Stimulated activated naive CD8-positive, alpha-beta T cell treated with anti-CD3 and anti-CD28 coated beads, Interleukin-15, Interleukin-2, amounts not matched to agents 100 ng/mL and 50 ng/mL, for 24 hours (primary cell): Measurements from ENCODE around the gene TTC28.

Experiments
- H3K27ac Mint-ChIP-seq: one replicate; pipeline ENCODE4 v1.8.0; 2021; ENCODE audit warnings: mild to moderate bottlenecking, mixed read lengths
- H3K27me3 Mint-ChIP-seq: one replicate; pipeline ENCODE4 v1.8.0; 2021; ENCODE audit warnings: mixed read lengths
- H3K36me3 Mint-ChIP-seq: one replicate; pipeline ENCODE4 v1.8.0; 2021; ENCODE audit warnings: low read depth, mixed read lengths
- H3K4me1 Mint-ChIP-seq: one replicate; pipeline ENCODE4 v1.8.0; 2021; ENCODE audit warnings: low read depth, mixed read lengths
- H3K4me3 Mint-ChIP-seq: one replicate; pipeline ENCODE4 v1.8.0; 2021; ENCODE audit warnings: mild to moderate bottlenecking, mixed read lengths
- H3K9me3 Mint-ChIP-seq: one replicate; pipeline ENCODE4 v1.8.0; 2021; ENCODE audit warnings: mixed read lengths

The TTC28 gene

DNA sequence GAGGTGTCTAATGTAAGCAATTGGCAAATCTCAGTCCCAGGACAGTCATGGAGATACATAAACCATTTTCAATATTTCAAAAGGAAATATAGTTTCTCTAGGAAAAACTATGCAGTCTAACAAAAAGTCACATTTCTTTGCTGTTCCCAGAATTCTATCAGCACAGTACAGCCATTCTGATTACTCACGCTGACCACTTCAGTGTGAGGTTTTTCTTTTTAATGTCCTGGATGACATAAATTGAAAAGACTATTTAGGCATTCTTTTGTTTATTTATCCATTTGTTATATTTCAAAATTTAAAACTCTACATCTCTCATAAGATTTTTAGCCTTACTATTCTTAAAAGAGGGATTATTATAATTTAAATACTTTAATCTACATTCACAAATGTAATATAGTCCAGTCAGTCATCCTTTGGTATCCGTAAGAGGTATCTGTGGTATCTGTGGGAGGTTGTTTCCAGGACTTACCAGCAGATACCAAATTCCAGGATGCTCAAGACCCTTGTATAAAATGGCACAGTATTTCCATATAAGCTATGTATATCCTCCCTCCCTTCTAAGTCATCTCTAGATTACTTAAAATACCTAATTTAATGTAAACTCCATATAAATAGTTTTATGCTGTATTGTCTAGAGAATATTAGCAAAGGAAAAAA lies 429.5 kb downstream of the TTC28 start:
- H3K27me3 Mint-ChIP-seq, result peaks cover 6% of the 10 kb centered on the region
- no peaks in the 10 kb centered on the region for H3K36me3 Mint-ChIP-seq
- no peak overlapping the region for H3K4me3 Mint-ChIP-seq
- H3K9me3 Mint-ChIP-seq, result no peaks in the 10 kb centered on the region
- no peak overlapping the region for H3K27ac Mint-ChIP-seq
- H3K4me1 Mint-ChIP-seq, result no peaks in the 10 kb centered on the region

DNA sequence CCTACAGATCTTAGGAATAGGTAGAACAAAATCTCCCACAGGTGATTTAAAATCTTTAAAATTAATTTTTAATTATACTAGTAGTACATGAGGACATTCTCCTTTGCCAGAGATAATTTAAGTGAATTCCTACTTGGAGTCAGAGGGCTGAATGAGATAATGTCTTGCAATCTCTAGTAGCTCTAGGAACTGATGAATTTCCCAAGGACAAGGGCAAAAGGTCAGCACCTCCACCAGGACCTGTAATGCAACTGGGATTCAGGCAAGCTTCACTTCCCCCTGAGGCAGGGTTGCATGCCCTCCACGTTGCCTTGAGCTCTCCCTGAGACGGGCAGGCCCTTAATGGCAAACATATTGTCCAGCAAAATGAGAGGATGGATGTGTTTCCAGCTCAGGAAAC lies 430.2 kb downstream of the TTC28 start:
- no peak overlapping the region for H3K27ac Mint-ChIP-seq

DNA sequence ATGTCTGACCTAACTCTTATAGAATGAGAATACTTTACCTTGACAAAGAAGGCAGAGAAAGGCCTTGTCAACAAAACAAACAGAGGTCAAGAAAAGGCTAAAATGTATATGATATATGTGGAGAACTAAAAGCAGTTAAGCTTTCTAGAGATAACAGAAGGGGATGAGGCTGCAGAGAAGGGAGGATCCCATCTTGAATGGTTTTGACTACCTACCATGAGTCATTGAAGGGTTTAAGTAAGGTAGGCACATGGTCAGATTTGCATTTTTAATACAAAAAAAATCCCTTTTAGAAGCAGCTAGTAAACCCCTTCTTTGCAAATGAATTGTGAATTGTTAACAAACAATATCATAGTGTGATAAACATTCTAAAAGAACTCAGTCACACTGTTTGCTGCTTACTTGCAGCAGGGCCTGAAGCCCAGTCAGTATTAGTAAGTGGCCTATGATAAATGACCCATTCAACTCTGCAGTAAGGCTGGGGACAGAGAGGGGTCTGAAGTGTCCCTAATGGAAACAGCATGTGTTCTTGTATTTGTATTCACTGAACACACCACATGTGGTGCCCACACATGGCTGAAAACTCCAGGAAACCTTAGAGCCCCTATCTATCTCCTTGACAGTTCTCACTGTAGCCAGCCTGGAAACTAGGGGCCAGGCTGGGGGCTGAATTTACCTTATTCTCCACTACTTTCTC lies 431.8 kb downstream of the TTC28 start:
- no peak overlapping the region for H3K27ac Mint-ChIP-seq
- no peaks in the 10 kb centered on the region for H3K36me3 Mint-ChIP-seq
- no peaks in the 10 kb centered on the region for H3K4me1 Mint-ChIP-seq
- no peaks in the 10 kb centered on the region for H3K9me3 Mint-ChIP-seq
- H3K27me3 Mint-ChIP-seq, result peaks cover 6% of the 10 kb centered on the region
- H3K4me3 Mint-ChIP-seq, result no peak overlapping the region

More for the DNA sequence above, 430.2 kb downstream of the TTC28 start:
- H3K4me3 Mint-ChIP-seq, result no peak overlapping the region
- no peaks in the 10 kb centered on the region for H3K4me1 Mint-ChIP-seq
- no peaks in the 10 kb centered on the region for H3K36me3 Mint-ChIP-seq
- H3K9me3 Mint-ChIP-seq, result no peaks in the 10 kb centered on the region
- H3K27me3 Mint-ChIP-seq, result peaks cover 6% of the 10 kb centered on the region

DNA sequence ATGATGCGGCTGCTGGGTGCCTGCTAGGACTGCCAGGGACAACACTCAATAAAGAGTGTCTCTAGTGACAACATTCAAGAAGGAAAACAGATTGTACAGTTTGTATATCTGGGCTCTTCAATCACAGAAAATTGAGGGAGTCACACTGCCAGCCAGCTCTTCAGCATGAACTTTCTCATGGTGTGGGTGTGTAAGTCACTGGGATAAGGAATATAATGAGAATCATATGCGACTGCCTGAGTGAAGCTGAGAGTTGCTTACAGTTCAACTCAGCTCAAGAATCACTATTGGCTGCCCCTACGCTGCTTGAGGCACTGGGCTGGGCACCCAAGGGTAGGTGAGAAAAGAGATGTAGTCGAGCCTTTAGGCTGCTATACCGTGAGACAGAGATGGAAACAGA lies 432.5 kb downstream of the TTC28 start:
- Mint-ChIP-seq H3K27ac (no peak overlapping the region), H3K27me3 (peaks cover 6% of the 10 kb centered on the region), H3K9me3 (no peaks in the 10 kb centered on the region), H3K4me1 (no peaks in the 10 kb centered on the region), H3K36me3 (no peaks in the 10 kb centered on the region), H3K4me3 (no peak overlapping the region)

DNA sequence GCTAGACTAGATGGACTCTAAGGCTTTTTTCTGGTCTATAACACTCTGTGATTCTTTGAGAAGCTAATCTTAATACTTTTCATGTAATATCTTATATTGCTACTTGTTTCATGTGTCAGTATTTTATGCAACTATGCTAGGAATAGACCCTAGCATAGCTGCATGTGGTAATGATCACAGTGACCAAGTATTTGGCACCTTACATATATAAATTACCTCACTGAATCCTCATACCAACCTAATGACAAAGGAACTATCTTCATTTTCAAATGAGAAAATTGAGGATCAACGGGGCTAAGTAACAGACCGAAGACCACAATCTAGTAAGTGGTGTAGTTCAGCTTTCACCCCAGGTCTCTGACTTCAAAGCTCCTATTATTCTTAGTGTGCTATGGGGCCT lies 433.2 kb downstream of the TTC28 start:
- Mint-ChIP-seq H3K36me3 (no peaks in the 10 kb centered on the region), H3K4me1 (no peaks in the 10 kb centered on the region), H3K4me3 (no peak overlapping the region), H3K27ac (no peak overlapping the region), H3K9me3 (no peaks in the 10 kb centered on the region), H3K27me3 (peaks cover 6% of the 10 kb centered on the region)

DNA sequence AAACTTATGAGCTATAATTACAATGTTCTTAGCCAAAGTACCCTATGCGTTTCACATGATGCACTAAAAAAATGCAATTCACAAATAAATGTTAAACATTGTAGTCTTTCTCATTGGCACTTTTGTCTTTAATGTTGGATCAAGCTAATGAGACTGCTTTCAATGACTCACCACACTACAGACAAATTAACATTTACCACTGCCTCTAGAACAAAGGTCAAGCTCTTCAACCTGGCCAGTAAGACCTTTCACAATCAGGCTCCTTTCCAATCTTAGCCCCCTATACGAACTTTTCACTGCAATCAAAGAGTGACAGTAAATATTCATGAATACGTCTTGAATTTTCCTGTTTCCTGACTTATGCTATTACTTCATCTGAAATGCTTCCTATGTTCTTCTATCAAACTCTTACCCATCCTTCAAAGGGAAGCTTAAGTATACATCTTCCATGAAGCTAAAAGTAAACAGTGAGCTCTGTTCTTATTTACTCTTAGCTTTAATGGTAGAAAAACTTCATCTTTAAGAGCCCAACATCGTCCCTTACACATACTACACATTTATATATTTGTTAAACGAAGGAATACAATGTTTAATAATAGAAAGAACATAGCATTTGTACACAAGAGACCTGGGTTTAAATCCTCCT lies 433.9 kb downstream of the TTC28 start:
- Mint-ChIP-seq H3K27me3 (peaks cover 6% of the 10 kb centered on the region), H3K9me3 (no peaks in the 10 kb centered on the region), H3K4me1 (no peaks in the 10 kb centered on the region), H3K36me3 (no peaks in the 10 kb centered on the region), H3K4me3 (no peak overlapping the region), H3K27ac (no peak overlapping the region)

DNA sequence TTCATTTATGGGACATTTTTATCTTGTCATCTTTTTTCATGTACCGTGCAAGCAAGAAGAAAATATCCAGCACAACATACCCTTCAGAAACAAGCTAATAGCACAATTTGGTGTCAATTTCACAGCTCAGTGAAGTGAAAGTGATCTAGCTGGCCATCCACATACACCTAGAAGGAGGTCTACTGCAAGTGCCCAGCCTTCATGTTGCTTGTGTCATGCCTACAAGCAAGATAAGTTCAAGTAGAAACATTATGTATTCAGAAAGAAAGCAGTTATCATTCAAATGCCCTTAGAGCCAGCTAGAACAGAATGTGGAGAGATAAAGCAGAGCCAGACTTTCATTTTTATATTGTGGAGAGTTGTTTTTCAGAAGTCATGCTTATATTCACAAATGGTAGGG lies 434.9 kb downstream of the TTC28 start:
- Mint-ChIP-seq H3K4me1 (no peaks in the 10 kb centered on the region), H3K27ac (no peak overlapping the region), H3K36me3 (no peaks in the 10 kb centered on the region), H3K9me3 (no peaks in the 10 kb centered on the region), H3K4me3 (no peak overlapping the region), H3K27me3 (peaks cover 6% of the 10 kb centered on the region)

DNA sequence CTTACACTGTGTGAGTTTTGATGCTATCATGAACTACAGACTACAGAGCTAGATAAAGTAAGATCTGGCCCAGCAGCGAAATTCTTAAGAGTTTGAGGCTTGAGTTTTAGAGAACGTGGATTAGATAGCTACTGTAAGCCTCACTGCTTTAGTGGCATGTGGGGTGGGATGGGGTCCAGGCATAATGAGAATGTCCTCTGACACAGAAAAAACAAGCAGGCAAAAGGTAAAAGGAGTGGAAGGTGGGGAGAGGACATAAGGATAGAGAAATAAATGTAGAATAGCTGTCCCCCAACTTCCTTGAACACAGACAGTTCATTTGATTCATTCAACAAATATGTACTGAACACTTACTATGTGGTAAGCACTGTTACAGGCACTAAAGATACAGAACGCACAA lies 436.1 kb downstream of the TTC28 start:
- Mint-ChIP-seq H3K4me3 (no peak overlapping the region), H3K9me3 (no peaks in the 10 kb centered on the region), H3K36me3 (no peaks in the 10 kb centered on the region), H3K4me1 (no peaks in the 10 kb centered on the region), H3K27ac (no peak overlapping the region), H3K27me3 (peaks cover 6% of the 10 kb centered on the region)

DNA sequence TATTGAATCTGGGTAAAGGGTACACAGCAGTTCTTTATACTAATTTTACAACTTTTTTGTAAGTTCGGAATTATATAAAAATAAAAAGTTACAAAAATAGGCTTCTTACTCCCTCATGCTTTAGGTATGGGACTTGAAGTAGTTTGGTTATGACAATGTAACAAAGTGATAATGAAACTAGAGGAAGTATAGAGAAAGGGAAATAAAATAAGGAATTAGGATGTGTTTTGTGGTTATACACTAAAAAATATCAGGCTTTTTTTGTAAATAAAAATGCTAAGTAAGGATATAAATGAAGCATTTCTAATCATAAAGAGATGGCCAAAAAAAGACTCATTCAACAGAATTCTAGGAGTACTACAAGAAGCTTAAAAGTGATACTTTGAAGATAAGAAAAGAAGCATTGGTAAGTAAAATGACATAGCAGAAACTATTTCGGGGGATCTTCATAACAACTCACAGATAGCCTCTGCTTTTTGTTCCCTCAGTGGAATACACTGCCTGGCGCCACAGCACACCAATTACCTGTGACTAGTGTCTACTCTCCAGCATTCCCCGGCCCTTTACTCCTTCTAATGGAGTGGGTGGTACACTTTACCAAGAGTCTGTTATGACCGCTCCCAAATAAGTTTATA lies 437.9 kb downstream of the TTC28 start:
- Mint-ChIP-seq H3K36me3 (no peaks in the 10 kb centered on the region), H3K27ac (no peak overlapping the region), H3K27me3 (peaks cover under 1% of the 10 kb centered on the region), H3K9me3 (no peaks in the 10 kb centered on the region), H3K4me1 (no peaks in the 10 kb centered on the region), H3K4me3 (no peak overlapping the region)

DNA sequence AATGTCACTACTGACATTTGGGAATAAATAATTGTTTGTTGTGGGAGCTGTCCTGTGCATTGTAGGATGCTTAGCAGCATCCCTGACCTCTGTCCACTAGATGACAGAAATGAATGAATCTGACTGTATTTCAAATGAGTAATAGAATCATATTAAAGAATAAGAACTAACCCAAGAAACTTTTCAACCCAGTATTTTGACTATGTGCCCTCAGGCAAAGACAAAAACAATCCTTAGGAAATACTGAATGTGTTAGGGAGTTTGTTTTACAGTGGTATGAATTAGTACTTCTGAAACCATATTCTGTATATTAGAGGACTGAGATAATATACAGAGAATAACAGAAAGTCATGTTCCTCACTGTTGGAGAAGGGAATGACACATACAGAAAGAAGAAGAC lies 439.7 kb downstream of the TTC28 start:
- H3K27ac Mint-ChIP-seq, result no peak overlapping the region
- H3K27me3 Mint-ChIP-seq, result no peaks in the 10 kb centered on the region
- H3K36me3 Mint-ChIP-seq, result no peaks in the 10 kb centered on the region
- H3K4me3 Mint-ChIP-seq, result no peak overlapping the region
- H3K4me1 Mint-ChIP-seq, result no peaks in the 10 kb centered on the region
- H3K9me3 Mint-ChIP-seq, result no peaks in the 10 kb centered on the region

DNA sequence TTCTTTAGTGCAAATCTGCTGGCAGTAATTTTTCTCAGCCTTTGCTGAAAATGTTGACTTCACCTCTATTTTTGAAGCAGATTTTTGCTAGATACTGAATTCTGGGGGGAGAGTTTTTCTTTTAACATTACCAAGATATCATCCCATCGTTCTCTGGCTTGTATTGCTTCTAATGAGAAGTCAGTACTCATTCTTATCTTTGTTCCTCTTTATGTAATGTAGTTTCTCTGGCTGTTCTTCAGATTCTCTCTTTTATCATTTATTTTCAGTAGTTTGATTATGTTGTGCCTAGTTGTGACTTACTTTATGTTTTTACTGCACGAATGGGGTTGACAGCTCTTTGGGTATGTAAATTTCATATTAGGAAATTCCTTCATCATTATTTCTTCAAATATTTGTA lies 441.9 kb downstream of the TTC28 start:
- Mint-ChIP-seq H3K36me3 (no peaks in the 10 kb centered on the region), H3K27ac (no peak overlapping the region), H3K4me3 (no peak overlapping the region), H3K9me3 (no peaks in the 10 kb centered on the region), H3K4me1 (no peaks in the 10 kb centered on the region), H3K27me3 (no peaks in the 10 kb centered on the region)

DNA sequence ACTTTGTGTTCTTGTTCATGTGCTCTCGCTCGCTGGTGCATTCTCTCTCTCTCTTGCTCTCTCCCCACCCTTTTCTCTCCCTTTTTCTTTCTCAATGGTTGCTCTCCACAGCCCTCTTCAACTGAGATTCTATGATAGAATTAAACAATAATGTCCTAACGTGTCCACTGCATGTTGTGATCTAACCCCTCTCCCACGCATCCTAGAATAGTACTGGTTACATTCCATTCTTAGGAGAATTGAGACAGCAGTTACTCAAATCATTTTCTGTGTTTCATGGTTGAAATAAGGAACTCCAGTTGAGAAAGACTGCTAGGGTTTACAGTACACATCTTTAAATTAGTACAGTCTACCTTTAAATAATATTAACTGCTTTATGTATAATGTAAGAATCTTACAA lies 442.5 kb downstream of the TTC28 start:
- Mint-ChIP-seq H3K27ac (no peak overlapping the region), H3K36me3 (no peaks in the 10 kb centered on the region), H3K27me3 (no peaks in the 10 kb centered on the region), H3K4me1 (no peaks in the 10 kb centered on the region), H3K9me3 (no peaks in the 10 kb centered on the region), H3K4me3 (no peak overlapping the region)

DNA sequence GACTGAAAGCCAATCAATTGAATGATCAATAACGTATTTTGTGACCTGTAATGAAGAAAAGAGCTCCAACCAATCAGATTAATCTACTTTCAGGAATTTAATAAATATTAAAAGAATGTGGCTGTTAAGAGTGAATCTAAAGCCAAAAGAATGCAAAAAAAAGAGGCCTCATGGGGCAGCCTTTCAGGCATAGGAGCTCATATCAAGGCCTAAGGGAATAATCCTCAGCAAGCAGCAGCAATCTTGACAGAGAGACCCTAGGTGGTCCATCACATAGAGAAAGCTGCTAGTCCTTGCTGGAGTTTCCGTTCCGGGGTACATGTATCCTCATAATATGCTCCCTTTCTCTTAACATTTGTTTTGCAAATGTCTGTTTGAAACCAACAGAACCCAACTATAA lies 447.4 kb downstream of the TTC28 start:
- Mint-ChIP-seq H3K27me3 (no peaks in the 10 kb centered on the region), H3K9me3 (no peaks in the 10 kb centered on the region), H3K27ac (no peak overlapping the region), H3K4me3 (no peak overlapping the region), H3K36me3 (no peaks in the 10 kb centered on the region), H3K4me1 (no peaks in the 10 kb centered on the region)

DNA sequence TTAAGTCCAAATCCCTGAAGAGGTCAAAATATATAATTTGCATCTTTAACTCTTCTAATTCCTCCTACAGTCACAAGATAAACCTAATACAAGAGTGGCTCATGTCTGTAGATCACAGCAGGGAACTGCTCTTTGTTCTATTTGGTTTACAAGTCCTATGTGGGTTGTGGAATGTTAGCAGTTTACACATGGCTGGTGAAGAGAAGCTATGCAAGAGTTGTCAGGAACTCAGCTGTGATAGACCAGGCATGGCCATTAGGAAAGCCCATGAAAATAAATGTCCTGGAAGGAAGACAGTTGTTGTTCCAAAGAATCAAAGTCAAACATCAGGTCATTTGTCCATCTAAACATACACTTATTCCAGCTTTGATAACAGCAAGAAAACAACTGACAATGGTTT lies 448.2 kb downstream of the TTC28 start:
- Mint-ChIP-seq H3K4me3 (no peak overlapping the region), H3K27ac (no peak overlapping the region), H3K36me3 (no peaks in the 10 kb centered on the region), H3K4me1 (no peaks in the 10 kb centered on the region), H3K27me3 (no peaks in the 10 kb centered on the region), H3K9me3 (no peaks in the 10 kb centered on the region)

DNA sequence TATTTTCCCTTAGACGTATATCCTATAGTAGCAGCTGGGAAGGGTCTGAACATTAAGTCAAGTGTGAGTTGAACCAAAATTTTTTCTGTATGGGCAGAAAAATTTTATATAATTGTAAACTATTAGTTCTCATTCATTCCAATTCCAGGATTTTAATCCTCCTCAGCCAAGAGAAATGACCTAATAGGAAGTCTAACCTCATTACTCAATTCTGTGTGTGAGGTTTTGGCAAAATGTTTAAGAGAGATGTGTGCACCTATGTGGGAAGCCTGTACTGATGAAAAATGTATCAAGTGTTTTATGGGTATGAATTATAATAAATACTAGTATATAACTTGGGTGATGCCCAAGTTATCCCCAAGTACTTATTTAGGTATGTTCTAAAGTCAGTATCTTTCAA lies 449.0 kb downstream of the TTC28 start:
- H3K36me3 Mint-ChIP-seq, result no peaks in the 10 kb centered on the region

More for the DNA sequence above, 449.0 kb downstream of the TTC28 start:
- Mint-ChIP-seq H3K4me3 (no peak overlapping the region), H3K9me3 (no peaks in the 10 kb centered on the region), H3K27me3 (no peaks in the 10 kb centered on the region), H3K27ac (no peak overlapping the region), H3K4me1 (no peaks in the 10 kb centered on the region)
